ENCODE measurements around the gene RPL29.

Gene RPL29

DNA sequence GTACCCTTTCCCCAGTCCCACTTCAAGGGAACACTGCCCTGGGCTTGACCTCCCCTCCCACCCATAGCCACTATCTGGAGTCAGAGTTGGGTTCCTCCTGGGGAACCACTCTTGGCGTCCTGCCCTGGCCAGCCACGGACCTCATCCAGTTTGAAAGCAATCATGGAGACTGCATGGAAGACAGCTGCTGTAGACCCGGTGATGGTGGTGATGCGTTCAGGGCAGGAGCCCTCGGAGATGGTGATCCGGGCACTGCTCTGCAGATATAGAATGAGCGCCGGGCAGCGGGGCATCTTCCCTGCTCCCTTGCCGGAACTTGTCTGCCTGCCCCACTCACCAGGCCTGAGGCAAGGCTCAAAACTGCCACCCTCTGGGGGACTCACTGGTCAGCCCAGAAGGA is 35.3 kb downstream of the RPL29 start:
- peak overlapping the region; percentile 100 for H3K27ac ChIP-seq
- DNase-seq, result no peak
- H3K4me3 ChIP-seq (ENCODE audit: low read depth, low read length), result no peak overlapping the region
- no peaks in the 10 kb centered on the region for H3K9me3 ChIP-seq (ENCODE audit: severe bottlenecking)
- TF ChIP-seq, protein P1, sequence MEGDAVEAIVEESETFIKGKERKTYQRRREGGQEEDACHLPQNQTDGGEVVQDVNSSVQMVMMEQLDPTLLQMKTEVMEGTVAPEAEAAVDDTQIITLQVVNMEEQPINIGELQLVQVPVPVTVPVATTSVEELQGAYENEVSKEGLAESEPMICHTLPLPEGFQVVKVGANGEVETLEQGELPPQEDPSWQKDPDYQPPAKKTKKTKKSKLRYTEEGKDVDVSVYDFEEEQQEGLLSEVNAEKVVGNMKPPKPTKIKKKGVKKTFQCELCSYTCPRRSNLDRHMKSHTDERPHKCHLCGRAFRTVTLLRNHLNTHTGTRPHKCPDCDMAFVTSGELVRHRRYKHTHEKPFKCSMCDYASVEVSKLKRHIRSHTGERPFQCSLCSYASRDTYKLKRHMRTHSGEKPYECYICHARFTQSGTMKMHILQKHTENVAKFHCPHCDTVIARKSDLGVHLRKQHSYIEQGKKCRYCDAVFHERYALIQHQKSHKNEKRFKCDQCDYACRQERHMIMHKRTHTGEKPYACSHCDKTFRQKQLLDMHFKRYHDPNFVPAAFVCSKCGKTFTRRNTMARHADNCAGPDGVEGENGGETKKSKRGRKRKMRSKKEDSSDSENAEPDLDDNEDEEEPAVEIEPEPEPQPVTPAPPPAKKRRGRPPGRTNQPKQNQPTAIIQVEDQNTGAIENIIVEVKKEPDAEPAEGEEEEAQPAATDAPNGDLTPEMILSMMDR (IDR thresholded peaks at IDR 0.05; ENCODE audit: low read depth, low read length), result no peak
- no peaks in the 10 kb centered on the region for H3K27me3 ChIP-seq (ENCODE audit: insufficient read depth, low read depth, severe bottlenecking)
- H3K36me3 ChIP-seq, result peaks cover 92% of the 10 kb centered on the region

DNA sequence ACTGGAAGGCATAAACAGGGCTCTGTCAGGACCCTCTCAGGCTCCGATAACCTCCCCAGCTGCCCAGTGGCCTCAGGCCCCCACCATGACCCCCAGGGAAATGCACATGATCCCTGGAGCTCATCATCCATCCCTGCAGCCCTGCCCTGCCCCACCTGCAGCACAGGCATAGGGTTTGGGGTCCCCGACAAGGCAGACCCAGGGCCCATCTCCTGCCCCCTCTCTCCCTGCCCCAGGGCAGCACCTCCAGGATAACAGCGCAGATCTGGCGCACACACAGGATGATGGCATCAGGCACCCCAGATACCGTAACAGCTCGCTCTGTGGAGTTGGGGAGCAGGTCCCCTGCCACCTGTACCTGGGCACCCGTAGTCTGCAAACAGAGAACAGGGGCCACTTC is 36.0 kb downstream of the RPL29 start:
- H3K4me3 ChIP-seq (ENCODE audit: low read depth, low read length), result no peak overlapping the region
- peaks cover 92% of the 10 kb centered on the region for H3K36me3 ChIP-seq
- no peak for DNase-seq
- TF ChIP-seq, protein P1 (IDR thresholded peaks at IDR 0.05; ENCODE audit: low read depth, low read length), result no peak
- H3K9me3 ChIP-seq (ENCODE audit: severe bottlenecking), result no peaks in the 10 kb centered on the region
- peak overlapping the region; percentile 100 for H3K27ac ChIP-seq
- H3K27me3 ChIP-seq (ENCODE audit: insufficient read depth, low read depth, severe bottlenecking), result no peaks in the 10 kb centered on the region

DNA sequence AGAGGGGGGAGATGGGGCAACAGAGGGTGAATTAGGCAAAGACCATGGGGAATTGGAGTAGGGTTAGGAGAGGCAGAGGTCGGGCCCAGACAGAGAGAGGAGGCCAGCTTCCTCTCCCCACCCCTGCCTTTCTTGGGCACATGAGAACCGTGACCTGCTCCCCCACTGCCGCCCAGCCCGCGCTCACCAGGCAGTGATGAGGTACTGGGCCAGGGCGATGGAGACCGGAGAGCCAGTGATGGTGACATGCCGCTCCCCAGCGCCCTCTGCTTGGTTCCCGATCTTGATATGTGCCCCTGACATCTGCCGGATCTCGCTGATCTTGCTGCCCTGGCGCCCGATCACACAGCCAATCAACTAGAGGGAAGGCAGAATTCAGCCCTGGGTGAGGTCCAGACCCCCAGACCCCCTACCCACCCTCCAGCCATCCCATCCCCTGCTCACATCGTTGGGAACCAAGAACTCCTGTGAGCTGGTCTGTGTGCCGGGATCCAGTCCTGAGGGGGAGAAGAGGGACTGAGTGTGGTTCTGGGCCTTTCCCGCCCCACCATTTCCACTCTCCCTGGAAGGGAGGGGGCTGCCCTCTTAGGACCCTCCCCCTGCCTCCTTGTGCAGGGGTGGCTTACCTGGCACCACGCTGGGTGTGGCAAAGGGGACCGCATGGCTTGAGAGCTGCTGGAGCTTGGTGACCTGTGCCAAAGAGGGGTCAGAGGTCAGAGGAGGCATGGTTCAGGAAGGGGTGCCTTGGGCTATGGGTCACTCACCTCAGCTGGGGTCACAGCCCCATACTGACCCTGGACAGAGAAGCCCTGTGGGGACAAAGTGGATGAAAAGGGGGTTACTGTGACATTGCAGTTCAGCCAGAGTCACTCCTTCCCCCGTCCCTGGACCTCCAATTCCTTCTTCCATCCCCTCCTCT is 36.8 kb downstream of the RPL29 start:
- no peaks in the 10 kb centered on the region for H3K9me3 ChIP-seq (ENCODE audit: severe bottlenecking)
- TF ChIP-seq, protein P1 (IDR thresholded peaks at IDR 0.05; ENCODE audit: low read depth, low read length), result no peak

DNA sequence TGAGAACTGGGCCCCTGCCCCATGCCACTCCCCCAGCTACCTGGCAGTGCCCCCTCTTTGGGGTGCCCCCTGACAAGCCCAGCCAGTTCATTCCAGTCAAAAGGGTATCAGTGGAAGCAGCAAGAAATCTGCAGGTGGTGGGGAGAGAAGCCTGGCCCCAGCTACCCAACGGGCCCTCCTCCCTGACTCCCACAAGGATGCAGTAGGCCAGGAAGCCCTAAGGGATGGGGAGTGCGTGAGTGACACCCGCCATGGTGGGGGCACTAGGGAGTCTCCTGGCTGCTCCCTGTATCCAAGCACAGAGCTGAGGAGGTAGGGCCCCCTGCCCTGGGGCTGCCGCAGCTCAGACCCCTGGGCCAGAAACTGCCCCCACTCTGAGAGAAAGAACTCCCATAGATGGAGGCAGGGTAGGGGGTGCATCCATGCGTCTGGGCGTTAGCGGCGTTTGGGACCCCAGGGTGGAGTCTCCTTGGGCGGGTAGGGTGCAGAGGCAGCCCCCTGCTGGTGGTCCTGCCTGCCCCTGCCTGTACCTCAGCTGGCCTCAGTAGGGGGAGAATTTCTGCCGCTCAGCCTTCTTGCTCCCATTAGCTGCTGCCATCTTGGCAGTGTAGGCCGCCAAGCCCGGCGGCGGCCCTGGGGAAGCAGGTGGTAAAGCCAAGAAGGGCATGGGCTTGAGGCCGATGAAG is 38.0 kb downstream of the RPL29 start:
- H3K27me3 ChIP-seq (ENCODE audit: insufficient read depth, low read depth, severe bottlenecking), result no peaks in the 10 kb centered on the region
- TF ChIP-seq, protein P1 (IDR thresholded peaks at IDR 0.05; ENCODE audit: low read depth, low read length), result 0 out of 2 replicates have a peak, but pooled peaks have one; percentile 19
- DNase-seq, result no peak
- no peak overlapping the region; the same call in 1 of the 2 replicates for H3K27ac ChIP-seq
- H3K4me3 ChIP-seq (ENCODE audit: low read depth, low read length), result no peak overlapping the region
- no peaks in the 10 kb centered on the region for H3K9me3 ChIP-seq (ENCODE audit: severe bottlenecking)
- peaks cover 75% of the 10 kb centered on the region for H3K36me3 ChIP-seq

More for the DNA sequence above, 36.8 kb downstream of the RPL29 start:
- no peak for DNase-seq
- Histone ChIP-seq H3K27ac (peak overlapping the region; percentile 100), H3K4me3 (ENCODE audit: low read depth, low read length) (no peak overlapping the region), H3K36me3 (peaks cover 87% of the 10 kb centered on the region), H3K27me3 (ENCODE audit: insufficient read depth, low read depth, severe bottlenecking) (no peaks in the 10 kb centered on the region)

DNA sequence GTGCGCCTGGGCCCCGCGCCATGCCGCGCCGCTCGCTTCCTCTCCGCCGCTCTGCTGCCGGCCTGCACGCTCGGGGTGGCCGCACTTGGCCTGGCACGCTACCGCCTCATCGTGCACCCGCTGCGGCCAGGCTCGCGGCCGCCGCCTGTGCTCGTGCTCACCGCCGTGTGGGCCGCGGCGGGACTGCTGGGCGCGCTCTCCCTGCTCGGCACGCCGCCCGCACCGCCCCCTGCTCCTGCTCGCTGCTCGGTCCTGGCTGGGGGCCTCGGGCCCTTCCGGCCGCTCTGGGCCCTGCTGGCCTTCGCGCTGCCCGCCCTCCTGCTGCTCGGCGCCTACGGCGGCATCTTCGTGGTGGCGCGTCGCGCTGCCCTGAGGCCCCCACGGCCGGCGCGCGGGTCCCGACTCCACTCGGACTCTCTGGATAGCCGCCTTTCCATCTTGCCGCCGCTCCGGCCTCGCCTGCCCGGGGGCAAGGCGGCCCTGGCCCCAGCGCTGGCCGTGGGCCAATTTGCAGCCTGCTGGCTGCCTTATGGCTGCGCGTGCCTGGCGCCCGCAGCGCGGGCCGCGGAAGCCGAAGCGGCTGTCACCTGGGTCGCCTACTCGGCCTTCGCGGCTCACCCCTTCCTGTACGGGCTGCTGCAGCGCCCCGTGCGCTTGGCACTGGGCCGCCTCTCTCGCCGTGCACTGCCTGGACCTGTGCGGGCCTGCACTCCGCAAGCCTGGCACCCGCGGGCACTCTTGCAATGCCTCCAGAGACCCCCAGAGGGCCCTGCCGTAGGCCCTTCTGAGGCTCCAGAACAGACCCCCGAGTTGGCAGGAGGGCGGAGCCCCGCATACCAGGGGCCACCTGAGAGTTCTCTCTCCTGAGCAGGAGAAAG is 39.6 kb downstream of the RPL29 start:
- Histone ChIP-seq H3K27me3 (ENCODE audit: insufficient read depth, low read depth, severe bottlenecking) (no peaks in the 10 kb centered on the region), H3K4me3 (ENCODE audit: low read depth, low read length) (no peak overlapping the region), H3K9me3 (ENCODE audit: severe bottlenecking) (no peaks in the 10 kb centered on the region), H3K36me3 (peaks cover 62% of the 10 kb centered on the region), H3K27ac (no peak overlapping the region)
- no peak for DNase-seq
- TF ChIP-seq, protein P1 (IDR thresholded peaks at IDR 0.05; ENCODE audit: low read depth, low read length), result peak; percentile 18; the same call in 1 of the 2 replicates

Measured in WERI-Rb-1 (cell line).